AG09309 (cell line): ENCODE measurements around the gene FKBP14.
A peak's percentile ranks its signal among the peaks of the same experiment; 100 is the strongest.

Experiments
- DNase-seq: peaks from one replicate; pipeline ENCODE4 v3.0.0-alpha.2; 2010; ENCODE audit warnings: low read depth
- H3K4me3 ChIP-seq: 2 replicates; pipeline ENCODE4 v1.5.1; 2011; ENCODE audit warnings: mild to moderate bottlenecking, low read depth, low read length, moderate library complexity; ENCODE audit not compliant: control insufficient read depth
- CTCF ChIP-seq: IDR thresholded peaks from 2 replicates; pipeline ENCODE4 v1.5.1; 2011; ENCODE audit warnings: mild to moderate bottlenecking, low read depth, low read length, inconsistent platforms; ENCODE audit not compliant: insufficient read depth, control insufficient read depth; ENCODE audit errors: missing control alignments

The FKBP14 gene

GRCh38 chr7:30027740-30028215 is 1.3 kb upstream of the FKBP14 start:
- no peak for DNase-seq
- no peak for TF ChIP-seq CTCF
- peak overlapping the region; percentile 51 for H3K4me3 ChIP-seq

GRCh38 chr7:30027065-30027456 is 559 bp upstream of the FKBP14 start:
- H3K4me3 ChIP-seq = peak overlapping the region; percentile 51
- no peak for DNase-seq
- TF ChIP-seq CTCF = no peak

- TF ChIP-seq CTCF = no peak
- DNase-seq = no peak
- no peak overlapping the region for H3K4me3 ChIP-seq
Observed at GRCh38 chr7:30023524-30023923, 3.0 kb downstream of the FKBP14 start.

GRCh38 chr7:30022991-30023390 is 3.5 kb downstream of the FKBP14 start:
- no peak for TF ChIP-seq CTCF
- H3K4me3 ChIP-seq = no peak overlapping the region
- no peak for DNase-seq

- DNase-seq = no peak
- no peak overlapping the region for H3K4me3 ChIP-seq
- no peak for TF ChIP-seq CTCF
Observed at GRCh38 chr7:30020535-30020934, 6.0 kb downstream of the FKBP14 start.

- TF ChIP-seq CTCF = no peak
- no peak for DNase-seq
- no peak overlapping the region for H3K4me3 ChIP-seq
Observed at GRCh38 chr7:30019960-30020359, 6.5 kb downstream of the FKBP14 start.

- no peak for TF ChIP-seq CTCF
- H3K4me3 ChIP-seq = no peak overlapping the region
- no peak for DNase-seq
Observed at GRCh38 chr7:30019387-30019786, 7.1 kb downstream of the FKBP14 start.
